WTC11 (cell line): ENCODE measurements around the gene DAB2. TPM values are rescaled to one million over a fixed set of nuclear protein-coding genes. Genes with fewer than 3 reads are reported as not detected.

Experiments
- ATAC-seq: fragments of 200-7000 bp; cut with Tn5 transposase; 2 replicates; pipeline ENCODE4 v1.10.0; 2021; ENCODE audit warnings: mild to moderate bottlenecking, moderate library complexity
- CTCF ChIA-PET: fragments of 300-600 bp; sonication (Branson Sonifier 250); formaldehyde crosslinking; loops from one replicate; lab custom pipeline; 2021; ENCODE audit warnings: antibody characterized with exemption; lab: Charles Lee
- POLR2A ChIA-PET: fragments of 350-600 bp; sonication (Branson Sonifier 250); formaldehyde crosslinking; loops from one replicate; lab custom pipeline; 2021; ENCODE audit warnings: antibody characterized with exemption; lab: Charles Lee
- DNase-seq: peaks from one replicate; pipeline ENCODE4 v3.0.0; 2021; ENCODE audit warnings: low spot score
- H3K27ac Mint-ChIP-seq: 2 replicates; pipeline ENCODE4 v1.8.0; 2021; ENCODE audit warnings: mixed read lengths
- H3K27me3 Mint-ChIP-seq: 2 replicates; pipeline ENCODE4 v1.8.0; 2021; ENCODE audit warnings: low read depth, mild to moderate bottlenecking, moderate library complexity, mixed read lengths
- H3K36me3 Mint-ChIP-seq: 2 replicates; pipeline ENCODE4 v1.8.0; 2021; ENCODE audit warnings: mixed read lengths
- H3K4me1 Mint-ChIP-seq: 2 replicates; pipeline ENCODE4 v1.8.0; 2022; ENCODE audit warnings: mixed read lengths
- H3K4me3 Mint-ChIP-seq: 2 replicates; pipeline ENCODE4 v1.8.0; 2021; ENCODE audit warnings: mild to moderate bottlenecking, moderate library complexity, mixed read lengths
- H3K9me3 Mint-ChIP-seq: 2 replicates; pipeline ENCODE4 v1.8.0; 2021; ENCODE audit warnings: mixed read lengths
- FOXK1 ChIP-seq: sonication (generic); formaldehyde crosslinking; IDR thresholded peaks from 2 replicates; pipeline ENCODE4 v1.8.0; 2022; ENCODE audit warnings: mild to moderate bottlenecking, moderate library complexity, missing genetic modification reagents
- GRHL2 ChIP-seq: fragments of 250-450 bp; sonication (Bioruptor Pico); IDR thresholded peaks from 2 replicates; pipeline ENCODE4 v1.8.0; 2022; ENCODE audit warnings: mild to moderate bottlenecking, moderate library complexity; ENCODE audit not compliant: insufficient replicate concordance, severe bottlenecking
- NR2C2 ChIP-seq: sonication (generic); formaldehyde crosslinking; IDR thresholded peaks from 2 replicates; pipeline ENCODE4 v1.8.0; 2022; ENCODE audit warnings: mild to moderate bottlenecking, missing genetic modification reagents
- NR3C1 ChIP-seq: sonication (generic); formaldehyde crosslinking; conservative IDR thresholded peaks from 2 replicates; pipeline ENCODE4 v1.8.1; 2023; ENCODE audit warnings: low read depth, mild to moderate bottlenecking, missing genetic modification reagents
- PRRX2 ChIP-seq: fragments of 250-450 bp; sonication (Bioruptor Pico); IDR thresholded peaks from 2 replicates; pipeline ENCODE4 v1.8.0; 2021; ENCODE audit warnings: mild to moderate bottlenecking
- TEAD4 ChIP-seq: sonication (generic); formaldehyde crosslinking; IDR thresholded peaks from 2 replicates; pipeline ENCODE4 v1.8.0; 2022; ENCODE audit warnings: mild to moderate bottlenecking, missing genetic modification reagents
- total RNA-seq: library from RNA; stranded (reverse); gene quantifications from 3 replicates; pipeline ENCODE4 v1.2.3, GENCODE V29; 2021
- TF ChIP-seq, protein P1 (sequence below): sonication (generic); formaldehyde crosslinking; IDR thresholded peaks from 2 replicates; pipeline ENCODE4 v1.8.0; 2022; ENCODE audit warnings: mild to moderate bottlenecking, missing genetic modification reagents
- TF ChIP-seq, protein P2 (sequence below): fragments of 250-450 bp; sonication (Bioruptor Pico); conservative IDR thresholded peaks from 2 replicates; pipeline ENCODE4 v1.9.0; 2021; ENCODE audit warnings: mild to moderate bottlenecking
- TF ChIP-seq, protein P3 (sequence below): sonication (generic); formaldehyde crosslinking; conservative IDR thresholded peaks from 2 replicates; pipeline ENCODE4 v1.8.1; 2022; ENCODE audit warnings: mild to moderate bottlenecking, missing genetic modification reagents
- TF ChIP-seq, protein P4 (sequence below): sonication (generic); formaldehyde crosslinking; IDR thresholded peaks from 2 replicates; pipeline ENCODE4 v1.8.1; 2023; ENCODE audit warnings: mild to moderate bottlenecking, missing genetic modification reagents, moderate library complexity
- TF ChIP-seq, protein P5 (sequence below): fragments of 250-450 bp; sonication (Bioruptor Pico); IDR thresholded peaks from 2 replicates; pipeline ENCODE4 v1.9.0; 2021; ENCODE audit warnings: mild to moderate bottlenecking
- TF ChIP-seq, protein P6 (sequence below): fragments of 250-450 bp; sonication (Bioruptor Pico); IDR thresholded peaks from 2 replicates; pipeline ENCODE4 v1.9.0; 2021; ENCODE audit warnings: mild to moderate bottlenecking, borderline replicate concordance

DAB2 gene
- total RNA-seq, 1 experiment from 2014 or later: 7.2 TPM

DNA sequence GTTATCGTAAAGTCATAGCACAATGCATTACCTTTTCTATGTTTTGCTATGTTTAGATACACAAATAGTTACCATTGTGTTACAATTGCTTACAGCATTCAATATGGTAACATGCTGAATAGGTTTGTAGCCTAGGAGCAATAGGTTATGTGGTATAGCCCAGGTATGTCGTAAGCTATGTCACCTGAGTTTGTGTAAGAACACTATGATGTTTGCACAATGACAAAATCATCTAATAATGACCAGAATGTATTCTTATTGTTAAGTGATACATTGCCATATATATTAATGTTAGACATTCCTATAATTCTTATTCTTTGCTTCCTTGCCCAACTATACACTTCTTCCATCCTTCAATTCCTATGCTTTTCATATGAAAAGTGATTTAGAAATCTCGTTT is 18.2 kb upstream of the DAB2 start:
- no peak for DNase-seq
- Mint-ChIP-seq H3K9me3 (no peaks in the 10 kb centered on the region), H3K36me3 (no peaks in the 10 kb centered on the region), H3K27me3 (no peaks in the 10 kb centered on the region), H3K4me1 (peaks cover under 1% of the 10 kb centered on the region; the same call in 1 of the 2 replicates), H3K4me3 (no peak overlapping the region), H3K27ac (no peak overlapping the region)
- TF ChIP-seq GRHL2 (CRISPR knock-in tag) (no peak), TEAD4 (CRISPR knock-in tag) (no peak)
- TF ChIP-seq, protein P1, sequence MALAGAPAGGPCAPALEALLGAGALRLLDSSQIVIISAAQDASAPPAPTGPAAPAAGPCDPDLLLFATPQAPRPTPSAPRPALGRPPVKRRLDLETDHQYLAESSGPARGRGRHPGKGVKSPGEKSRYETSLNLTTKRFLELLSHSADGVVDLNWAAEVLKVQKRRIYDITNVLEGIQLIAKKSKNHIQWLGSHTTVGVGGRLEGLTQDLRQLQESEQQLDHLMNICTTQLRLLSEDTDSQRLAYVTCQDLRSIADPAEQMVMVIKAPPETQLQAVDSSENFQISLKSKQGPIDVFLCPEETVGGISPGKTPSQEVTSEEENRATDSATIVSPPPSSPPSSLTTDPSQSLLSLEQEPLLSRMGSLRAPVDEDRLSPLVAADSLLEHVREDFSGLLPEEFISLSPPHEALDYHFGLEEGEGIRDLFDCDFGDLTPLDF (CRISPR knock-in tag): no peak
- TF ChIP-seq, protein P2, sequence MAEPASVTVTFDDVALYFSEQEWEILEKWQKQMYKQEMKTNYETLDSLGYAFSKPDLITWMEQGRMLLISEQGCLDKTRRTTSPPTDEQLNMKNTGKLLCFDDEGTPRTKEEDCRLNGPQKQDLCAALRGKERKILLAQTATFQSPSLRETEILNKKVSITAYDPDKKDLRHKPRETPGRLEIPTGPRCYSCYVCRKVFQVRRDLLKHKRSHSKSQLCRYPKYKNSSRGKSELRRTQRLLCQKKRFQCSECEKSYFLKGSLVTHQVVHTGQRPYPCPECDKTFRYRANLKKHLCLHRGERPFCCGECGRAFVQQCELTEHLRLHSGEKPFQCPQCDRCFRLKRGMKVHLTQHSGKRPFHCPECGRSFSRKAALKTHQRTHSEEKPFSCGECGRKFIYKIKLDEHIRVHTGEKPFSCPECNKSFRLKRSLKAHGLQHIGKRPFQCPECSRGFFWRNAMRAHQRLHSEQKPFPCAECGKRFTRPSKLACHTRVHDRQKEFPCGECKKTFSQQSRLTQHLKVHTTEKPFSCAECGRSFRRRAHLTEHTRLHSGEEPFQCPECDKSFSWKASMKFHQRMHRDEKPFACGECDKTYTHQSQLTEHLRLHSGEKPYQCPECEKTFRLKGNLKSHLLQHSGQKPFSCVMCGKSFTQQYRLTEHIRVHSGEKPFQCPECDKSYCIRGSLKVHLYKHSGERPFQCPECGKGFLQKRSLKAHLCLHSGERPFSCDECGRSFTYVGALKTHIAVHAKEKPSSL (CRISPR knock-in tag): no peak
- ATAC-seq: no peak
- ChIA-PET POLR2A (no interaction called here), CTCF (no interaction called here)

DNA sequence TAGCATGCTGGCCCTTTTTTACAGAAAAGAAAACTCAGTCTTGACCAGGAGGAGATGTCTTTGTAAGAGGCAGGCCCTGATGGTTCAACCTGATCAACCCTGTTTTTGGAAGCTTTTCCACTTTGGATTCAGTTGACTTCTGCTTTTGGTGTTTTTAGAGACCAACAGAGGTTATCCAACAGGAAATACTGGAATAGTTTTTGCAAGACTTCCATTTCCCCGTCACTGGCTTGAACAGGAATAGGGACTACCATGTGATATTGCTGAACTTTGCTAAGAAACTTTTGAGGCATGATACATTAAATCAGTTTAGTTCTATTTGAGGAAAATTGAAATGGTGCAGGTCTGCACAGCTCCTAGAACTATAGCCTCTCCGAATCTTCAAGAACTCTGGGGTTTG is 17.1 kb upstream of the DAB2 start:
- CTCF ChIA-PET: interaction anchor here (1.5 kb wide), 1 partner anchor 17 kb away, joined by 9 read pairs; the partner anchor contains the start of gene DAB2
- POLR2A ChIA-PET: no interaction called here

More for the DNA sequence above, 17.1 kb upstream of the DAB2 start:
- H3K4me1 Mint-ChIP-seq: no peaks in the 10 kb centered on the region
- DNase-seq: no peak
- no peaks in the 10 kb centered on the region for H3K9me3 Mint-ChIP-seq
- H3K4me3 Mint-ChIP-seq: no peak overlapping the region
- no peak overlapping the region for H3K27ac Mint-ChIP-seq
- TF ChIP-seq TEAD4 (CRISPR knock-in tag) (no peak), NR3C1 (CRISPR knock-in tag) (no peak), FOXK1 (no peak), PRRX2 (CRISPR knock-in tag) (no peak), NR2C2 (no peak)
- TF ChIP-seq, protein P3, sequence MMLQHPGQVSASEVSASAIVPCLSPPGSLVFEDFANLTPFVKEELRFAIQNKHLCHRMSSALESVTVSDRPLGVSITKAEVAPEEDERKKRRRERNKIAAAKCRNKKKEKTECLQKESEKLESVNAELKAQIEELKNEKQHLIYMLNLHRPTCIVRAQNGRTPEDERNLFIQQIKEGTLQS (CRISPR knock-in tag): no peak
- TF ChIP-seq, protein P4, sequence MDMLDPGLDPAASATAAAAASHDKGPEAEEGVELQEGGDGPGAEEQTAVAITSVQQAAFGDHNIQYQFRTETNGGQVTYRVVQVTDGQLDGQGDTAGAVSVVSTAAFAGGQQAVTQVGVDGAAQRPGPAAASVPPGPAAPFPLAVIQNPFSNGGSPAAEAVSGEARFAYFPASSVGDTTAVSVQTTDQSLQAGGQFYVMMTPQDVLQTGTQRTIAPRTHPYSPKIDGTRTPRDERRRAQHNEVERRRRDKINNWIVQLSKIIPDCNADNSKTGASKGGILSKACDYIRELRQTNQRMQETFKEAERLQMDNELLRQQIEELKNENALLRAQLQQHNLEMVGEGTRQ (CRISPR knock-in tag): no peak
- TF ChIP-seq, protein P5, sequence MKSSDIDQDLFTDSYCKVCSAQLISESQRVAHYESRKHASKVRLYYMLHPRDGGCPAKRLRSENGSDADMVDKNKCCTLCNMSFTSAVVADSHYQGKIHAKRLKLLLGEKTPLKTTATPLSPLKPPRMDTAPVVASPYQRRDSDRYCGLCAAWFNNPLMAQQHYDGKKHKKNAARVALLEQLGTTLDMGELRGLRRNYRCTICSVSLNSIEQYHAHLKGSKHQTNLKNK (CRISPR knock-in tag): no peak
- TF ChIP-seq, protein P6, sequence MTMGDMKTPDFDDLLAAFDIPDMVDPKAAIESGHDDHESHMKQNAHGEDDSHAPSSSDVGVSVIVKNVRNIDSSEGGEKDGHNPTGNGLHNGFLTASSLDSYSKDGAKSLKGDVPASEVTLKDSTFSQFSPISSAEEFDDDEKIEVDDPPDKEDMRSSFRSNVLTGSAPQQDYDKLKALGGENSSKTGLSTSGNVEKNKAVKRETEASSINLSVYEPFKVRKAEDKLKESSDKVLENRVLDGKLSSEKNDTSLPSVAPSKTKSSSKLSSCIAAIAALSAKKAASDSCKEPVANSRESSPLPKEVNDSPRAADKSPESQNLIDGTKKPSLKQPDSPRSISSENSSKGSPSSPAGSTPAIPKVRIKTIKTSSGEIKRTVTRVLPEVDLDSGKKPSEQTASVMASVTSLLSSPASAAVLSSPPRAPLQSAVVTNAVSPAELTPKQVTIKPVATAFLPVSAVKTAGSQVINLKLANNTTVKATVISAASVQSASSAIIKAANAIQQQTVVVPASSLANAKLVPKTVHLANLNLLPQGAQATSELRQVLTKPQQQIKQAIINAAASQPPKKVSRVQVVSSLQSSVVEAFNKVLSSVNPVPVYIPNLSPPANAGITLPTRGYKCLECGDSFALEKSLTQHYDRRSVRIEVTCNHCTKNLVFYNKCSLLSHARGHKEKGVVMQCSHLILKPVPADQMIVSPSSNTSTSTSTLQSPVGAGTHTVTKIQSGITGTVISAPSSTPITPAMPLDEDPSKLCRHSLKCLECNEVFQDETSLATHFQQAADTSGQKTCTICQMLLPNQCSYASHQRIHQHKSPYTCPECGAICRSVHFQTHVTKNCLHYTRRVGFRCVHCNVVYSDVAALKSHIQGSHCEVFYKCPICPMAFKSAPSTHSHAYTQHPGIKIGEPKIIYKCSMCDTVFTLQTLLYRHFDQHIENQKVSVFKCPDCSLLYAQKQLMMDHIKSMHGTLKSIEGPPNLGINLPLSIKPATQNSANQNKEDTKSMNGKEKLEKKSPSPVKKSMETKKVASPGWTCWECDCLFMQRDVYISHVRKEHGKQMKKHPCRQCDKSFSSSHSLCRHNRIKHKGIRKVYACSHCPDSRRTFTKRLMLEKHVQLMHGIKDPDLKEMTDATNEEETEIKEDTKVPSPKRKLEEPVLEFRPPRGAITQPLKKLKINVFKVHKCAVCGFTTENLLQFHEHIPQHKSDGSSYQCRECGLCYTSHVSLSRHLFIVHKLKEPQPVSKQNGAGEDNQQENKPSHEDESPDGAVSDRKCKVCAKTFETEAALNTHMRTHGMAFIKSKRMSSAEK (CRISPR knock-in tag): no peak
- ATAC-seq: no peak
- no peaks in the 10 kb centered on the region for H3K36me3 Mint-ChIP-seq
- no peaks in the 10 kb centered on the region for H3K27me3 Mint-ChIP-seq
